Measurements from ENCODE around the gene HOXC6.

Gene HOXC6

GRCh38 chr12:53983568-53983949, 44.7 kb upstream of the HOXC6 start:
- Histone ChIP-seq H3K79me2 (ENCODE audit: insufficient read depth, low read length) (peaks cover 22% of the 10 kb centered on the region; the same call in 1 of the 2 replicates), H3K27me3 (ENCODE audit: insufficient read depth, low read length, poor library complexity, severe bottlenecking) (no peaks in the 10 kb centered on the region), H3K9me3 (ENCODE audit: insufficient read depth, low read depth, low read length) (no peaks in the 10 kb centered on the region), H3K4me1 (ENCODE audit: insufficient read depth, low read length, poor library complexity, severe bottlenecking) (peaks cover 43% of the 10 kb centered on the region), H3F3A (ENCODE audit: low read depth) (no peaks in the 10 kb centered on the region), H3K36me3 (ENCODE audit: insufficient read depth, low read length) (no peaks in the 10 kb centered on the region), H2AFZ (ENCODE audit: low read length) (no peak overlapping the region), H3K9me2 (replicated peaks; ENCODE audit: low read depth, low read length) (no peaks in the 10 kb centered on the region), H3K4me2 (ENCODE audit: low read depth, low read length, poor library complexity, severe bottlenecking) (no peak overlapping the region), H3K9ac (ENCODE audit: low read depth, low read length, poor library complexity, severe bottlenecking) (no peak overlapping the region), H3K4me3 (ENCODE audit: low read length, poor library complexity, severe bottlenecking) (no peak overlapping the region), H4K20me1 (ENCODE audit: insufficient read depth, low read length, poor library complexity, severe bottlenecking) (no peaks in the 10 kb centered on the region)
- no peak for TF ChIP-seq EZH2phosphoT487 (IDR thresholded peaks at IDR 0.05; ENCODE audit: borderline replicate concordance)
- no peak for TF ChIP-seq CTCF (conservative IDR thresholded peaks at IDR 0.05; ENCODE audit: low read length)

GRCh38 chr12:53983950-53984572, 44.2 kb upstream of the HOXC6 start:
- TF ChIP-seq CTCF (conservative IDR thresholded peaks at IDR 0.05; ENCODE audit: low read length): no peak
- no peak for TF ChIP-seq EZH2phosphoT487 (IDR thresholded peaks at IDR 0.05; ENCODE audit: borderline replicate concordance)
- no peak overlapping the region for H3K4me2 ChIP-seq (ENCODE audit: low read depth, low read length, poor library complexity, severe bottlenecking)
- H3K27me3 ChIP-seq (ENCODE audit: insufficient read depth, low read length, poor library complexity, severe bottlenecking): no peaks in the 10 kb centered on the region
- H3K9me2 ChIP-seq (replicated peaks; ENCODE audit: low read depth, low read length): no peaks in the 10 kb centered on the region
- H3K79me2 ChIP-seq (ENCODE audit: insufficient read depth, low read length): peaks cover 24% of the 10 kb centered on the region; the same call in 1 of the 2 replicates
- H3K9ac ChIP-seq (ENCODE audit: low read depth, low read length, poor library complexity, severe bottlenecking): peak overlapping the region; percentile 6
- H3K9me3 ChIP-seq (ENCODE audit: insufficient read depth, low read depth, low read length): no peaks in the 10 kb centered on the region
- no peak overlapping the region for H3K4me3 ChIP-seq (ENCODE audit: low read length, poor library complexity, severe bottlenecking)
- H4K20me1 ChIP-seq (ENCODE audit: insufficient read depth, low read length, poor library complexity, severe bottlenecking): no peaks in the 10 kb centered on the region
- H2AFZ ChIP-seq (ENCODE audit: low read length): 0 out of 2 replicates have a peak overlapping the region, but pooled peaks have one; percentile 65
- no peaks in the 10 kb centered on the region for H3K36me3 ChIP-seq (ENCODE audit: insufficient read depth, low read length)
- H3F3A ChIP-seq (ENCODE audit: low read depth): no peaks in the 10 kb centered on the region
- peaks cover 46% of the 10 kb centered on the region for H3K4me1 ChIP-seq (ENCODE audit: insufficient read depth, low read length, poor library complexity, severe bottlenecking)

- peak within 1 kb of the TSS; percentile 98 for H3K4me2 ChIP-seq (ENCODE audit: low read depth, low read length, poor library complexity, severe bottlenecking)
- peak within 1 kb of the TSS; percentile 71 for H3K4me3 ChIP-seq (ENCODE audit: low read length, poor library complexity, severe bottlenecking)
- peak within 1 kb of the TSS; percentile 72 for H3K9ac ChIP-seq (ENCODE audit: low read depth, low read length, poor library complexity, severe bottlenecking)
- no peaks in the 10 kb centered on the region for H3K9me3 ChIP-seq (ENCODE audit: insufficient read depth, low read depth, low read length)
- H4K20me1 ChIP-seq (ENCODE audit: insufficient read depth, low read length, poor library complexity, severe bottlenecking): no peaks in the 10 kb centered on the region
- TF ChIP-seq CTCF (conservative IDR thresholded peaks at IDR 0.05; ENCODE audit: low read length): peak; percentile 76
- no peak for TF ChIP-seq EZH2phosphoT487 (IDR thresholded peaks at IDR 0.05; ENCODE audit: borderline replicate concordance)
- H2AFZ ChIP-seq (ENCODE audit: low read length): peak within 1 kb of the TSS; percentile 79
- H3F3A ChIP-seq (ENCODE audit: low read depth): no peaks in the 10 kb centered on the region
- H3K79me2 ChIP-seq (ENCODE audit: insufficient read depth, low read length): peaks cover 24% of the 10 kb centered on the region; the same call in 1 of the 2 replicates
- no peaks in the 10 kb centered on the region for H3K9me2 ChIP-seq (replicated peaks; ENCODE audit: low read depth, low read length)
- no peaks in the 10 kb centered on the region for H3K36me3 ChIP-seq (ENCODE audit: insufficient read depth, low read length)
- H3K27me3 ChIP-seq (ENCODE audit: insufficient read depth, low read length, poor library complexity, severe bottlenecking): no peaks in the 10 kb centered on the region
- H3K4me1 ChIP-seq (ENCODE audit: insufficient read depth, low read length, poor library complexity, severe bottlenecking): peaks cover 46% of the 10 kb centered on the region
Observed at GRCh38 chr12:53984901-53985691, 43.1 kb upstream of the HOXC6 start, which contains the start of gene HOXC10. TSS of gene HOXC10 (plus strand) at chr12:53985146. CDS start at chr12:53985260, 114 bp downstream.

All from Loucy (cell line).